DMS 273 (cell line): ENCODE measurements around the gene PCP4.
"Not testable (repeated sequence)": the region's sequence is repeated elsewhere in the genome, so short reads cannot be mapped to it uniquely, and the experiment has no call there.

Experiments
- DNase-seq: peaks from one replicate; lab custom pipeline; 2025; ENCODE audit not compliant: unreplicated experiment; lab: John Stamatoyannopoulos, UW

PCP4 gene

GRCh38 chr21:39863111-39863510 is 4.1 kb upstream of the PCP4 start:
- peak; percentile 45 for DNase-seq

DNA sequence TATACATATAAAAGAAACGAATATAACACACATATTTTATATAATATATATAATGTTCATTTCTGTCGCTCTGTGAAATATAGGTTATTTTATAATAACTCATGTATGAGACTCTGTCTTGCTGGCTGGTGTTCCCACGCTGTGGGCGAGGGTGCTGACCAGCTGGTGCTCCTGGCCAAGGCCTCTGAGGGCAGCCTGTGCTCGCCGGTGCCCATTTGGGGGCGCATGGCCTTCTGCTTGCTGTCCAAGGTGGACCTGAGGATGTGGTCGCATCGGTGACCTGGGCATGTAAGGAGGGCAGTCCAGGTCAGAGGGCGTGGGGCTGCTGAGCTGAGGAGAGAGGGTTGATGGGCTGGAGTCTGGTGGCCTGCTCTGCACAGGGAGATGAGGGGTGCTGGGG is 1.1 kb upstream of the PCP4 start:
- DNase-seq: no peak

DNA sequence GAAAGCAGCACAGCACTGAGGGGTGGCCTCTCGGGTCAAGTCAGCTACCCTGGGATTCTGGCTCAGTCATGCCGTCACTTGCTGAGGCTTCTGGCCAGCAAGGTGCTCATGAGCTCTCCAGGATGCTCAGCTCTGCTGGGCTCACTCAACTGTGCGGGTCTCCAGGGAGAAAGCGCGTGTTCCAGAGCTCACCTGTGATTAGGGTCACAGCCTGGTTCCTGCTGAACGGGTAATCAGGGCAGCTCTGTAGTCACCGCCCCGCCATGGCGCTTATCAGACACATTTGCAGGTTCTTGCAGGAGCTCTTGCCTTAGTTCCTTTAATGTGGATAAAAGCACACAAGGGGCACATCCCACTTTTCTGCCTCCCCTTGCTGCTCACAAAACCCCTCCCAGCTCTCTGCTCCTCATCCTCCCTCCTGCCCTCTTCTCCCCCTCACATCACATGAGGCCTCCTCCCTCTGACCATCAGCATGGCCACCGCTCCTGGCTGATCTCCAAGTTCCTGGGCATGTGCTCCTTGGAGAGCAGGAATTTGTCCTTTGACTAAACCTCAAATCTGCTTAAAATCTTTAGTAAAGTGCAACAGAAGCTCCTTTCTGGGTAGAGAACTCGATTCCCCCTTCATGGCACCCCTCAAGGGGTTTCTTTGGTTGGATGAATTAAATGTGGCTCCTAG is 2.0 kb downstream of the PCP4 start:
- no peak for DNase-seq

- no peak for DNase-seq
Measured at GRCh38 chr21:39873687-39874086, 6.4 kb downstream of the PCP4 start.

DNA sequence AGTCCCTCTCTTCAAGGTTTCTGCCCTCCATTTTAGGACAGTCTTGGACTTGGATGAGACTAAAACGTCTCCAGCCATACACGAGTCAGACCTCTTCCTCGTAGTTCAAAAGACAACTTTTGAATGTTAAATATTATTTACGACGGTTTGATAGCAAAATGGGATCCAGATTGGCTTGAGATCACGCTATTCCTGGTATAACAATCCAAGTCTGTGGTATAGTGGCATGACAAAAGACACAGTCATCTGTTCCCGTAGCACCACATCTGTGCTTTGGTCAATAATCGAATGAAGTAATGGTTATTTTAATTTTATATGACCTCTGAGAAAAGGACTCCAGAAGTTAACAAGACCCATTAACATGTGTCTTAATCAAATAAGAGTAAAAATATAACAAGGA is 7.0 kb downstream of the PCP4 start:
- no peak for DNase-seq

- no peak for DNase-seq
Measured at GRCh38 chr21:39874759-39875158, 7.5 kb downstream of the PCP4 start.

GRCh38 chr21:39881661-39882060 is 14.4 kb downstream of the PCP4 start:
- no peak for DNase-seq

DNA sequence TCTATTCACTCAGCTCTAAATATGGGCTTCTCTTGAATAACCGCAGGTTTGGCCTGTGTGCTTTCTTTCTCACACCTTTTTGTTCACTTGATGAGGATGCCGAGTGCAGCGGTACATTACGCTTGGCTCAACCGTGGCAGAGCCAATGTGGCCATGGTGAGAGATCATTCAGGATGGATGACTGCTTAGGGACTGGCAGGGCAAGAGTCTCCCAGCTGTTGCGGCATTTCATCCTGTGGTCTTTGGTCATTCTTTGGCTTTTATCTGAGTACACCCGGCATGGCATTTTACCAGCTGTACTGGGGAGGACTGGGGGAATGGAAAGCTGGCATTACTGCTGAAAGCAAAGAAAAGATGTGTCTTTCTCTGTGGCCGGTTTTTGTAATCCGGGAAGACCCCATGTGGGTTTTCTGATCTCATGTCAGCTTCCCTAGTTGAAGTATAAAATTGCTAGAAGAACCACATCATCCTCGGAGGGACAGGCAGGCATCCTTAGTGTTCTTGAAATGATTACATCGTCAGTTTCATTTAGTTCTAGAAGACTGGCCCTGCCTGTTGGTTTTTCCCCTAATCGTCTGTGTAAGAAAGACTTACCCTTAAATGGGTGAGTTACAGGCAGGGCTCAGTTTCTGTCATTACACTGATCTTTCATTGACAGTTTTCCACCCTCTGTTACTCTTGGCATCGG is 15.1 kb downstream of the PCP4 start:
- no peak for DNase-seq

DNA sequence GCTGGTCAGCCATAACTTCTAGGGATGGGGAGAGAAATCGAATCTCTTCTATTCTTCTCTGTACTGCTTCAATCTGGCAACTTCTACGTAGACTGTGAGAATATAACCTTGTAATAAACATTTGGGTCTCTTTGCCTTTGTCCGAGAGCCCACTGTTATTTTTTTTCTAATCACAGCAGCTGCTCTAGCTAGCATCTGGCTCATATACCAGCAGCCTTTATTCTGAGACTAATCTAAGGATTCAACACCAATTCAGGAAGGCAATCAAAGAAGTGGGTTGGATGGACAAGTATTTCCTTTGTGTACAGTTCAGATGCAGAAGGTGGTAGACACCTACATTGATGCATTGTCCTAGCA is 15.6 kb downstream of the PCP4 start:
- DNase-seq: no peak

- peak; percentile 72 for DNase-seq
Measured at GRCh38 chr21:39885119-39885848, 18.0 kb downstream of the PCP4 start.

GRCh38 chr21:39888848-39889247 is 21.6 kb downstream of the PCP4 start:
- DNase-seq: no peak

DNA sequence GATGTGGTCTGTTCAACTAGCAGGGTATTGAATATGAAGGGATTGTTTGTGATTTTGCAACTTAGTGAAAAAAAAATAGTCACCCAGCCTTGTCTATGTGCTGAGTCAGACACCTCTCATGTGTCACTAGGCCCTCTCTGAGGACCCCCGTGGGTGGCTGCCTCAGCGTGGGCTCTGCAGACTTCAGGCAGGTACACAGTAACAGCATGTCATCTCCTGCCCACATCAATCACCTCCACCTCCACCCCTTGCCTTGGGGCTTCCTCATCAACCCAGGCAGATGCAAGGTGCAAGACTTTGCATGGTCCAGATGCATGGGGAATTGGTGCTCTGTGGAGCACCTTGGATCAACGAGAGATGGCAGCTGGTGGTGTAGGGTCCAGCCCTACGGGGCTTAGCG is 23.9 kb downstream of the PCP4 start:
- no peak for DNase-seq

DNA sequence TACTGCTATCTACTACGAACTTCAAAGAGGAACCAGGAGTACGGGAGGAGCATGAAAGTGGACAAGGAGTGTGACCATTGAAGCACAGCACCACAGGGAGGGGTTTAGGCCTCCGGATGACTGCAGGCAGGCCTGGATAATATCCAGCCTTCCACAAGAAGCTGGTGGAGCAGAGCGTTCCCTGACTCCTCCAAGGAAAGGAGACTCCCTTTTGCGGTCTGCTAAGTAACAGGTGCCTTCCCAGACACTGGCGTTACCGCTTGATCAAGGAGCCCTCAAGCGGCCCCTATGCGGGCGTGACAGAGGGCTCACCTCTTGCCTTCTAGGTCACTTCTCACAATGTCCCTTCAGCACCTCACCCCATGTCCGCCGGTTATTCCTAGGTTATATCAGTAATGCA is 24.6 kb downstream of the PCP4 start:
- DNase-seq: not testable (repeated sequence)

DNA sequence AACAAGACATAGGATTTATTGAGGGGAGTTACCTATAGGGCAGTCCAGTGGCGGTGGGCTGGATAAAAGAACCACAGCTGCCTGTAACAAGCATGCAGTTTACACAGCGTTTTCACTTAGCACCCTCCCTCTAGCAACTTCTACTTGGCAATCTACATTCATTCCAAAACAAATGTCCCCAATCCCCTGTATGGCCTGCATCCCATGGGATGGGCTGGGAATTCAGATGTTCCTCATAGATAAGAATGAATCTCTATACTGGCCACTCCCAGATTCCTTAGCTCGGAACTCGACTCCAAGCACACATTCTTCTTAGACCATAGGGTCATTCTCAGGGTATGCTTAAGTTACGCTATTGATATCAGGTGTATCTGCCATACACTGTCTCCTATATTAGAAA is 33.3 kb downstream of the PCP4 start:
- no peak for DNase-seq

- no peak for DNase-seq
Measured at GRCh38 chr21:39900911-39901310, 33.7 kb downstream of the PCP4 start.

GRCh38 chr21:39902986-39903385 is 35.7 kb downstream of the PCP4 start:
- no peak for DNase-seq

GRCh38 chr21:39904457-39904856 is 37.2 kb downstream of the PCP4 start:
- no peak for DNase-seq

- no peak for DNase-seq
Measured at GRCh38 chr21:39908265-39908923, 41.2 kb downstream of the PCP4 start.

DNA sequence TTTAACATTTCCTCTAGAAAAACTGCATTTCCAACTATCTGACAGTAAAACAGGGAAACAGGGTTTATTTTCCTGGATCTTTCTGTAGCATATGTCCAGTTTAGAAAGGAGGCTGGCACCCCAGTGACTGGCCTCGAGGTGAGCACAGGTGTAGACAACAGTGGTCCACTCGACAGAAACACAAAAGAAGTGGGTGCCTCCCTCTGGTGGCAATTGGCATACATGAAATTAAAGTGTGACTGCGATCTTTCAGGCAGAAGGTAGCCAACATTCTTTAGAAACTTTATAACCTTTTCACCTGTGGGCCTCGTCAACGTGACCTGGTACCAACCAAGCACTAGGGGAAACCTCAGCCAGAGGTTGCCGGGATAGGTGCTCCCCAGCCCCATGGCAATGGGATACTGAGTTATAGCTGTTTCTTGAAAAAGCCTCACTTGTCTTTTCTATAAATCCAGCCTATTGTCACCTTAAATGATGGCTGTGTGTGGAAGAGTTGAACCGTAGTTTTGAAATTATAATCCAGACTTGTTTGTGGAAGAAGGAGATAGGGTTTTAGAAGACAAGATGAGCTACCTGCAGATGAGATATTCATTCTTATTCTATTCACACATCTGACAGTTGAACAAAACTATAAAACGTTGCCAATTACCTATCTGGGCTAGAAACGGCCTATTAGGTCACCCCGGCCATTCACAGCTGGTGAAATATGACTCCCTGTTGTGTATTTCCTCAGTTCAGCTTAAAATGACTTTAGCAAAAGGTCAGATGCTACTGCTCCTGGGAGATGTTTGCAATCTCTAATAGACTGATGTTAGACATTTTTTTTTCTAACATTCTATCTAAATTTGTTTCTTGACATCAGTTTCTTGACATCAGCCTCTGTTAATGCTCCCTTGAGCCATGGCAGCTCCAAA is 44.3 kb downstream of the PCP4 start:
- DNase-seq: peak; percentile 44

DNA sequence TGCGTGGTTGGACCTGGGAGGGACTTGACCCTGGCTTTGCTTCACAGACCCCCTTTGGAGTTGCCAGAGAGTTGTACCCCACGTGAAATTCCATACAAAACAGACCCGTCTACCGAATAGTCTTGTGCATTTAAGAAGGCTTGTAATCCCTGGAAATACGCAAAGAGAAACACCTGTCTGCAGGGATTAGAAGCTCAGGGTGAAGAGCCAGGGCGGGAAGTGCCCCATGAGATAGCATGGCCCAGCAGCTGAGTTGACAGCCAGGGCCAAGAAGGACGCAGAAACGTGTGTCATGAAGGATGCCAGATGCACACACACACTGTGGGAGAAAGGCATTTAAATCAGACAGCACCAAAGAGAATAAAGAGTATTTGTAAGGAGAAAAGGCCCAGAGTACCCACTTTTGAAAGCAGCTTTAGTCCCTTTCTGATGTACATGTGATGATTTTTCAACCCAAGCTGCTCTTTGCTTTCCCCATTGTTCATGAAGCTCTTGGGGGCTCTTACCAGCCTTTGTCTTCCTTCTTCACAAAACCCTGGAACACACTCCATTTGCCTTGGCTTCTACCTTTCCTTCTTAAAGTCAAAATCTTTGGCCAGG is 46.6 kb downstream of the PCP4 start:
- DNase-seq: no peak
